K562 (cell line): ENCODE measurements around the gene GLI3.

Source experiments
- MBD2 ChIP-seq: sonication (generic); IDR thresholded peaks from 2 replicates; pipeline ENCODE4 v1.6.1; 2016; ENCODE audit warnings: low read depth, borderline replicate concordance
- MYBL2 ChIP-seq, 2 experiments: fragments of 450-650 bp in 1 of 2; sonication (generic) in 1 of 2; formaldehyde crosslinking in 1 of 2; IDR thresholded peaks; 2 replicates each; pipeline versions ENCODE4 v1.6.1 to v1.8.1; 2017 to 2022; ENCODE audit warnings: borderline replicate concordance in 1 of 2, inconsistent platforms in 1 of 2, low read depth in 1 of 2, mild to moderate bottlenecking in 1 of 2, missing genetic modification reagents in 1 of 2, moderate library complexity in 1 of 2
- MYNN ChIP-seq, 2 experiments: sonication (generic); formaldehyde crosslinking in 1 of 2; IDR thresholded peaks; 2 replicates each; pipeline versions ENCODE4 v1.5.0 to v1.6.1; 2016 to 2020; ENCODE audit warnings: antibody characterized with exemption in 1 of 2, missing genetic modification reagents in 1 of 2
- NFYB ChIP-seq: IDR thresholded peaks from 2 replicates; pipeline ENCODE4 v1.6.1; 2011; ENCODE audit warnings: mild to moderate bottlenecking, moderate library complexity; ENCODE audit not compliant: insufficient read length; ENCODE audit errors: extremely low read depth
- TCF7L2 ChIP-seq: fragments of 150-350 bp; IDR thresholded peaks from 2 replicates; pipeline ENCODE4 v1.6.1; 2016; ENCODE audit warnings: low read depth, mild to moderate bottlenecking, low read length, moderate library complexity
- TEAD4 ChIP-seq, 2 experiments: sonication (generic) in 1 of 2; formaldehyde crosslinking in 1 of 2; IDR thresholded peaks; 2 replicates each; pipeline versions ENCODE4 v1.6.1 to v1.8.0; 2012 to 2022; ENCODE audit warnings: borderline replicate concordance in 1 of 2, inconsistent platforms in 1 of 2, low read length in 1 of 2, mild to moderate bottlenecking in 1 of 2, missing genetic modification reagents in 1 of 2
- ZNF589 ChIP-seq: fragments of 200-800 bp; sonication (Bioruptor generic); IDR thresholded peaks from 2 replicates; pipeline ENCODE4 v1.6.1; 2016; ENCODE audit warnings: low read depth, missing genetic modification characterization, missing compliant biosample characterization
- TF ChIP-seq, protein P1 (sequence below), 3 experiments: IDR thresholded peaks in 2 of 3; conservative IDR thresholded peaks in 1 of 3; 2 replicates each; pipeline ENCODE4 v1.5.1; 2011 to 2012; ENCODE audit warnings: low read length in 3 of 3, mild to moderate bottlenecking in 3 of 3, control low read depth in 2 of 3, improper control_type of control experiment in 1 of 3, inconsistent platforms in 1 of 3, low read depth in 1 of 3, mixed read lengths in 1 of 3, moderate library complexity in 1 of 3; ENCODE audit not compliant: insufficient read depth in 2 of 3

DNA sequence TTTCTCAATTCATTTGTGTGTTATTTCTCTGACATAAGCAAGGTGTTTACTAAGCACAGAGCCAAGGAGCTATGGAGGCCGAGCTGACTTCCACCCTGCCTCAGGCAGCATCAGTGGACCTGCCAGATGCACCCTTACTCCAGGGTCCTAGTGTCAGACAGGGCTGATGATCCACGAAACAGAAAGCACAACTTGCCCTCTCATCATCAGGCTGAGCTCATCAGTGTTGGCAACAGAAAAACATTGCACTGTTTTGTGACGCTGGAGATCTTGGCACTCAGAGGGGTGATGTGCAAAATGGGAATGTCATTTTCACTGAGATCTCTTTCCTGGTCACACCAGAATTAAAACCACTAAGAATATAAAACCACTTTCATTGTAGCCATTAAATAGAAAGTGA, 201.8 kb downstream of the GLI3 start:
- TF ChIP-seq, protein P1, sequence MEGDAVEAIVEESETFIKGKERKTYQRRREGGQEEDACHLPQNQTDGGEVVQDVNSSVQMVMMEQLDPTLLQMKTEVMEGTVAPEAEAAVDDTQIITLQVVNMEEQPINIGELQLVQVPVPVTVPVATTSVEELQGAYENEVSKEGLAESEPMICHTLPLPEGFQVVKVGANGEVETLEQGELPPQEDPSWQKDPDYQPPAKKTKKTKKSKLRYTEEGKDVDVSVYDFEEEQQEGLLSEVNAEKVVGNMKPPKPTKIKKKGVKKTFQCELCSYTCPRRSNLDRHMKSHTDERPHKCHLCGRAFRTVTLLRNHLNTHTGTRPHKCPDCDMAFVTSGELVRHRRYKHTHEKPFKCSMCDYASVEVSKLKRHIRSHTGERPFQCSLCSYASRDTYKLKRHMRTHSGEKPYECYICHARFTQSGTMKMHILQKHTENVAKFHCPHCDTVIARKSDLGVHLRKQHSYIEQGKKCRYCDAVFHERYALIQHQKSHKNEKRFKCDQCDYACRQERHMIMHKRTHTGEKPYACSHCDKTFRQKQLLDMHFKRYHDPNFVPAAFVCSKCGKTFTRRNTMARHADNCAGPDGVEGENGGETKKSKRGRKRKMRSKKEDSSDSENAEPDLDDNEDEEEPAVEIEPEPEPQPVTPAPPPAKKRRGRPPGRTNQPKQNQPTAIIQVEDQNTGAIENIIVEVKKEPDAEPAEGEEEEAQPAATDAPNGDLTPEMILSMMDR (IDR thresholded peaks at IDR 0.05 in 2 of 3, conservative IDR thresholded peaks at IDR 0.05 in 1 of 3; ENCODE audit: insufficient read depth in 2 of 3, low read depth in 1 of 3, low read length in 3 of 3), result no peak
- no peak for TF ChIP-seq NFYB
- TF ChIP-seq MYBL2 (IDR thresholded peaks at IDR 0.05; ENCODE audit: low read depth), result no peak
- no peak for TF ChIP-seq MYBL2 (CRISPR knock-in tag; IDR thresholded peaks at IDR 0.05; ENCODE audit: borderline replicate concordance)
- no peak for TF ChIP-seq MYNN (IDR thresholded peaks at IDR 0.05)
- TF ChIP-seq MYNN (CRISPR knock-in tag; IDR thresholded peaks at IDR 0.05), result no peak
- TF ChIP-seq ZNF589 (CRISPR knock-in tag), result no peak
- no peak for TF ChIP-seq TEAD4 (IDR thresholded peaks at IDR 0.05; ENCODE audit: low read length)
- no peak for TF ChIP-seq TEAD4 (CRISPR knock-in tag; IDR thresholded peaks at IDR 0.05; ENCODE audit: borderline replicate concordance)
- no peak for TF ChIP-seq TCF7L2
- TF ChIP-seq MBD2, result no peak
